ENCODE results near the gene AP2A1. TPM values are rescaled to one million over a fixed set of nuclear protein-coding genes. Genes with fewer than 3 reads are reported as not detected.
A peak's percentile ranks its signal among the peaks of the same experiment; 100 is the strongest.

The AP2A1 gene
- total RNA-seq, 1 donor from 2014 or later: 168 TPM

GRCh38 chr19:49727217-49728030 is 39.4 kb upstream of the AP2A1 start:
- Histone ChIP-seq H3K9ac (ENCODE audit: low read length) (no peak overlapping the region), H3K79me2 (ENCODE audit: insufficient read depth, low read length) (no peaks in the 10 kb centered on the region), H3K4me3 (ENCODE audit: insufficient read depth, low read depth, low read length) (no peak overlapping the region), H3K4me1 (ENCODE audit: insufficient read depth, low read length) (no peaks in the 10 kb centered on the region), H3K27ac (ENCODE audit: low read depth, low read length) (no peak overlapping the region), H2AFZ (ENCODE audit: low read depth, low read length) (no peak overlapping the region), H3K4me2 (ENCODE audit: low read length) (no peak overlapping the region), H3K9me3 (ENCODE audit: insufficient read depth, low read depth, low read length) (no peaks in the 10 kb centered on the region), H3K36me3 (ENCODE audit: insufficient read depth, low read length) (no peaks in the 10 kb centered on the region), H4K20me1 (ENCODE audit: insufficient read depth, low read length) (no peaks in the 10 kb centered on the region), H3K27me3 (ENCODE audit: insufficient read depth, low read length) (no peaks in the 10 kb centered on the region)
- no peak for TF ChIP-seq EZH2 (IDR thresholded peaks at IDR 0.05; ENCODE audit: insufficient read depth, low read length)
- no peak for TF ChIP-seq CTCF (IDR thresholded peaks at IDR 0.05; ENCODE audit: insufficient read depth, low read depth, low read length)
- H3K27ac Mint-ChIP-seq (ENCODE audit: unreplicated experiment): no peak overlapping the region
- H3K36me3 Mint-ChIP-seq (ENCODE audit: low read depth, unreplicated experiment): peaks cover 2% of the 10 kb centered on the region
- peaks cover 4% of the 10 kb centered on the region for H3K9me3 Mint-ChIP-seq (ENCODE audit: unreplicated experiment)
- H3K27me3 Mint-ChIP-seq (ENCODE audit: low read depth, unreplicated experiment): peaks cover 4% of the 10 kb centered on the region
- DNase-seq (ENCODE audit: low read depth) (peak; percentile 11), FAIRE-seq (no peak)
- no peak overlapping the region for H3K4me3 Mint-ChIP-seq (ENCODE audit: unreplicated experiment)
- H3K4me1 Mint-ChIP-seq (ENCODE audit: low read depth, unreplicated experiment): peaks cover 6% of the 10 kb centered on the region

GRCh38 chr19:49730166-49730565 is 36.6 kb upstream of the AP2A1 start:
- peaks cover 2% of the 10 kb centered on the region for H3K36me3 Mint-ChIP-seq (ENCODE audit: low read depth, unreplicated experiment)
- Histone ChIP-seq H3K27ac (ENCODE audit: low read depth, low read length) (no peak overlapping the region), H3K4me3 (ENCODE audit: insufficient read depth, low read depth, low read length) (no peak overlapping the region), H3K4me2 (ENCODE audit: low read length) (no peak overlapping the region), H2AFZ (ENCODE audit: low read depth, low read length) (no peak overlapping the region), H3K9me3 (ENCODE audit: insufficient read depth, low read depth, low read length) (no peaks in the 10 kb centered on the region), H3K36me3 (ENCODE audit: insufficient read depth, low read length) (no peaks in the 10 kb centered on the region), H4K20me1 (ENCODE audit: insufficient read depth, low read length) (no peaks in the 10 kb centered on the region), H3K79me2 (ENCODE audit: insufficient read depth, low read length) (no peaks in the 10 kb centered on the region), H3K27me3 (ENCODE audit: insufficient read depth, low read length) (no peaks in the 10 kb centered on the region), H3K9ac (ENCODE audit: low read length) (no peak overlapping the region), H3K4me1 (ENCODE audit: insufficient read depth, low read length) (no peaks in the 10 kb centered on the region)
- DNase-seq (ENCODE audit: low read depth) (no peak), FAIRE-seq (no peak)
- peaks cover 4% of the 10 kb centered on the region for H3K27me3 Mint-ChIP-seq (ENCODE audit: low read depth, unreplicated experiment)
- TF ChIP-seq CTCF (IDR thresholded peaks at IDR 0.05; ENCODE audit: insufficient read depth, low read depth, low read length): no peak
- no peak for TF ChIP-seq EZH2 (IDR thresholded peaks at IDR 0.05; ENCODE audit: insufficient read depth, low read length)
- H3K4me1 Mint-ChIP-seq (ENCODE audit: low read depth, unreplicated experiment): no peaks in the 10 kb centered on the region
- peaks cover 4% of the 10 kb centered on the region for H3K9me3 Mint-ChIP-seq (ENCODE audit: unreplicated experiment)
- no peak overlapping the region for H3K27ac Mint-ChIP-seq (ENCODE audit: unreplicated experiment)
- no peak overlapping the region for H3K4me3 Mint-ChIP-seq (ENCODE audit: unreplicated experiment)

GRCh38 chr19:49738268-49738667 is 28.5 kb upstream of the AP2A1 start:
- no peaks in the 10 kb centered on the region for H3K27me3 Mint-ChIP-seq (ENCODE audit: low read depth, unreplicated experiment)
- Histone ChIP-seq H3K27ac (ENCODE audit: low read depth, low read length) (no peak overlapping the region), H3K4me3 (ENCODE audit: insufficient read depth, low read depth, low read length) (no peak overlapping the region), H3K4me1 (ENCODE audit: insufficient read depth, low read length) (no peaks in the 10 kb centered on the region), H3K27me3 (ENCODE audit: insufficient read depth, low read length) (no peaks in the 10 kb centered on the region), H2AFZ (ENCODE audit: low read depth, low read length) (no peak overlapping the region), H3K4me2 (ENCODE audit: low read length) (no peak overlapping the region), H3K9me3 (ENCODE audit: insufficient read depth, low read depth, low read length) (no peaks in the 10 kb centered on the region), H3K79me2 (ENCODE audit: insufficient read depth, low read length) (no peaks in the 10 kb centered on the region), H3K36me3 (ENCODE audit: insufficient read depth, low read length) (no peaks in the 10 kb centered on the region), H3K9ac (ENCODE audit: low read length) (no peak overlapping the region), H4K20me1 (ENCODE audit: insufficient read depth, low read length) (no peaks in the 10 kb centered on the region)
- peaks cover 4% of the 10 kb centered on the region for H3K9me3 Mint-ChIP-seq (ENCODE audit: unreplicated experiment)
- H3K36me3 Mint-ChIP-seq (ENCODE audit: low read depth, unreplicated experiment): no peaks in the 10 kb centered on the region
- no peak overlapping the region for H3K27ac Mint-ChIP-seq (ENCODE audit: unreplicated experiment)
- H3K4me1 Mint-ChIP-seq (ENCODE audit: low read depth, unreplicated experiment): no peaks in the 10 kb centered on the region
- no peak for DNase-seq (ENCODE audit: low read depth)
- no peak overlapping the region for H3K4me3 Mint-ChIP-seq (ENCODE audit: unreplicated experiment)
- FAIRE-seq: no peak
- no peak for TF ChIP-seq EZH2 (IDR thresholded peaks at IDR 0.05; ENCODE audit: insufficient read depth, low read length)

Measured in astrocyte (in vitro differentiated cells and primary cell).